HEK293 (cell line): ENCODE data around the gene TBC1D24.
A peak's percentile ranks its signal among the peaks of the same experiment; 100 is the strongest.

ENCODE experiments used
- CTCF ChIA-PET: fragments of 350-600 bp; formaldehyde crosslinking; extraction: SDS; loops from one replicate; lab custom pipeline; 2021; ENCODE audit warnings: antibody characterized with exemption; lab: Yijun Ruan, JAX
- POLR2A ChIA-PET: fragments of 300-600 bp; formaldehyde crosslinking; extraction: SDS; loops from one replicate; lab custom pipeline; 2020; ENCODE audit warnings: antibody characterized with exemption, inconsistent platforms; lab: Yijun Ruan, JAX
- H3K27ac ChIP-seq: fragments of 200-500 bp; sonication (Bioruptor generic); 2 replicates; pipeline ENCODE4 v1.5.1; 2014; ENCODE audit warnings: low read depth, low read length, control low read depth, inconsistent platforms; ENCODE audit errors: extremely low read depth
- H3K36me3 ChIP-seq, 2 experiments: fragments of 200-500 bp in 1 of 2; sonication (Bioruptor generic) in 1 of 2; 1 replicate in 1 of 2; 2 replicates in 1 of 2; pipeline ENCODE4 v1.5.1; 2014 to 2017; ENCODE audit warnings: inconsistent platforms in 2 of 2, low read length in 2 of 2; ENCODE audit not compliant: control insufficient read depth in 2 of 2, insufficient read depth in 1 of 2
- H3K4me1 ChIP-seq: fragments of 200-500 bp; sonication (Bioruptor generic); 2 replicates; pipeline ENCODE4 v1.5.1; 2014; ENCODE audit warnings: mild to moderate bottlenecking, low read length, inconsistent platforms; ENCODE audit not compliant: control insufficient read depth, insufficient read depth
- H3K4me3 ChIP-seq: 2 replicates; pipeline ENCODE4 v1.5.1; 2011; ENCODE audit warnings: low read depth, mild to moderate bottlenecking, control low read depth, low read length, moderate library complexity
- H3K9me3 ChIP-seq: fragments of 200-500 bp; sonication (Bioruptor generic); 2 replicates; pipeline ENCODE4 v1.5.1; 2014; ENCODE audit warnings: low read depth, low read length, inconsistent platforms; ENCODE audit not compliant: control insufficient read depth, insufficient read depth
- BCL11A ChIP-seq: fragments of 450-650 bp; formaldehyde crosslinking; IDR thresholded peaks from 2 replicates; pipeline ENCODE4 v1.5.1; 2016; ENCODE audit warnings: low read depth, missing biosample characterization, missing genetic modification characterization
- BCL11B ChIP-seq: fragments of 450-650 bp; formaldehyde crosslinking; IDR thresholded peaks from 2 replicates; pipeline ENCODE4 v1.5.1; 2016; ENCODE audit warnings: low read depth, missing biosample characterization, missing genetic modification characterization
- EGR2 ChIP-seq: fragments of 450-650 bp; formaldehyde crosslinking; IDR thresholded peaks from 2 replicates; pipeline ENCODE4 v1.5.1; 2016; ENCODE audit warnings: low read depth, missing biosample characterization, missing genetic modification characterization
- GFI1B ChIP-seq: fragments of 450-650 bp; formaldehyde crosslinking; IDR thresholded peaks from 2 replicates; pipeline ENCODE4 v1.5.1; 2016; ENCODE audit warnings: missing biosample characterization, missing genetic modification characterization
- GLIS2 ChIP-seq: fragments of 450-650 bp; formaldehyde crosslinking; IDR thresholded peaks from 2 replicates; pipeline ENCODE4 v1.5.1; 2016; ENCODE audit warnings: missing biosample characterization, missing genetic modification characterization
- KLF1 ChIP-seq: fragments of 450-650 bp; formaldehyde crosslinking; IDR thresholded peaks from 2 replicates; pipeline ENCODE4 v1.5.1; 2016; ENCODE audit warnings: missing biosample characterization, missing genetic modification characterization
- KLF10 ChIP-seq: fragments of 450-650 bp; IDR thresholded peaks from 2 replicates; pipeline ENCODE4 v1.5.1; 2018; ENCODE audit warnings: missing biosample characterization, mild to moderate bottlenecking, missing genetic modification characterization
- PRDM10 ChIP-seq: fragments of 450-650 bp; formaldehyde crosslinking; IDR thresholded peaks from 2 replicates; pipeline ENCODE4 v1.5.1; 2016; ENCODE audit warnings: missing biosample characterization, missing genetic modification characterization
- SP3 ChIP-seq: fragments of 450-650 bp; formaldehyde crosslinking; IDR thresholded peaks from 2 replicates; pipeline ENCODE4 v1.5.1; 2016; ENCODE audit warnings: missing biosample characterization, missing genetic modification characterization
- ZBTB20 ChIP-seq: fragments of 450-650 bp; formaldehyde crosslinking; IDR thresholded peaks from 2 replicates; pipeline ENCODE4 v1.5.1; 2016; ENCODE audit warnings: missing biosample characterization, missing genetic modification characterization
- ZBTB26 ChIP-seq: fragments of 450-650 bp; formaldehyde crosslinking; optimal IDR thresholded peaks from 2 replicates; pipeline ENCODE3; 2016; ENCODE audit warnings: missing biosample characterization, mild to moderate bottlenecking, missing genetic modification characterization
- ZBTB8A ChIP-seq: fragments of 450-650 bp; formaldehyde crosslinking; IDR thresholded peaks from 2 replicates; pipeline ENCODE4 v1.5.1; 2016; ENCODE audit warnings: missing biosample characterization, missing genetic modification characterization
- ZFHX2 ChIP-seq: fragments of 450-650 bp; formaldehyde crosslinking; conservative IDR thresholded peaks from 2 replicates; pipeline ENCODE4 v1.5.1; 2016; ENCODE audit warnings: missing biosample characterization, missing genetic modification characterization
- ZNF133 ChIP-seq: fragments of 450-650 bp; formaldehyde crosslinking; IDR thresholded peaks from 2 replicates; pipeline ENCODE4 v1.5.1; 2016; ENCODE audit warnings: missing biosample characterization, missing genetic modification characterization
- ZNF140 ChIP-seq: fragments of 450-650 bp; formaldehyde crosslinking; IDR thresholded peaks from 2 replicates; pipeline ENCODE4 v1.5.1; 2016; ENCODE audit warnings: missing biosample characterization, missing genetic modification characterization
- ZNF16 ChIP-seq: fragments of 450-650 bp; formaldehyde crosslinking; IDR thresholded peaks from 2 replicates; pipeline ENCODE4 v1.5.1; 2016; ENCODE audit warnings: low read depth, missing biosample characterization, missing genetic modification characterization
- ZNF202 ChIP-seq: fragments of 450-650 bp; formaldehyde crosslinking; IDR thresholded peaks from 2 replicates; pipeline ENCODE4 v1.5.1; 2016; ENCODE audit warnings: missing biosample characterization, missing genetic modification characterization, borderline replicate concordance
- ZNF335 ChIP-seq: fragments of 450-650 bp; formaldehyde crosslinking; conservative IDR thresholded peaks from 2 replicates; pipeline ENCODE4 v1.5.1; 2016; ENCODE audit warnings: missing biosample characterization, missing genetic modification characterization
- ZNF48 ChIP-seq: fragments of 450-650 bp; formaldehyde crosslinking; IDR thresholded peaks from 2 replicates; pipeline ENCODE4 v1.5.1; 2016; ENCODE audit warnings: missing biosample characterization, missing genetic modification characterization
- ZNF544 ChIP-seq: fragments of 450-650 bp; formaldehyde crosslinking; IDR thresholded peaks from 2 replicates; pipeline ENCODE4 v1.5.0; 2017; ENCODE audit warnings: missing biosample characterization, missing genetic modification characterization
- ZNF555 ChIP-seq: fragments of 450-650 bp; formaldehyde crosslinking; conservative IDR thresholded peaks from 2 replicates; pipeline ENCODE4 v1.5.1; 2017; ENCODE audit warnings: missing biosample characterization, mild to moderate bottlenecking, missing genetic modification characterization, inconsistent platforms
- ZNF704 ChIP-seq: fragments of 450-650 bp; formaldehyde crosslinking; IDR thresholded peaks from 2 replicates; pipeline ENCODE4 v1.5.1; 2016; ENCODE audit warnings: missing biosample characterization, missing genetic modification characterization

TBC1D24 gene

GRCh38 chr16:2471016-2471652, 3.8 kb upstream of the TBC1D24 start, which contains the start of gene NTN3 (continued):
- TF ChIP-seq PRDM10 (tag by site-specific recombination) = peak; percentile 1; the same call in 1 of the 2 replicates
- TF ChIP-seq ZNF704 = no peak
- TF ChIP-seq KLF10 (tag by site-specific recombination) = 0 out of 2 replicates have a peak, but pooled peaks have one; percentile 45
- TF ChIP-seq ZNF202 (tag by site-specific recombination) = no peak
- no peak for TF ChIP-seq ZNF544

- TF ChIP-seq SP3 (tag by site-specific recombination) (no peak), GFI1B (tag by site-specific recombination) (no peak), ZBTB26 (peak; percentile 8), ZBTB8A (tag by site-specific recombination) (peak; percentile 49; the same call in 1 of the 2 replicates), ZNF140 (tag by site-specific recombination) (no peak), GLIS2 (tag by site-specific recombination) (0 out of 2 replicates have a peak, but pooled peaks have one; percentile 36), ZNF335 (tag by site-specific recombination) (no peak), BCL11A (peak; percentile 9; the same call in 1 of the 2 replicates), ZBTB20 (peak; percentile 2; the same call in 1 of the 2 replicates), BCL11B (tag by site-specific recombination) (peak; percentile 87; the same call in 1 of the 2 replicates), EGR2 (tag by site-specific recombination) (peak; percentile 46; the same call in 1 of the 2 replicates), ZNF16 (tag by site-specific recombination) (no peak), ZNF48 (tag by site-specific recombination) (no peak), KLF1 (tag by site-specific recombination) (0 out of 2 replicates have a peak, but pooled peaks have one; percentile 4), ZNF133 (tag by site-specific recombination) (no peak), ZNF555 (tag by site-specific recombination) (no peak), ZFHX2 (peak; percentile 55)
- Histone ChIP-seq H3K4me3 (peak overlapping the region; percentile 23), H3K36me3 (no peaks in the 10 kb centered on the region), H3K4me1 (peaks cover 29% of the 10 kb centered on the region), H3K9me3 (no peaks in the 10 kb centered on the region), H3K27ac (peak overlapping the region; percentile 49; the same call in 1 of the 2 replicates)
- ChIA-PET CTCF (no interaction called here), POLR2A (interaction anchor here (1.1 to 1.7 kb wide), 2 partner anchors 22 to 30 kb away, joined by 4 to 5 read pairs; no protein-coding TSS in a partner anchor)
Observed at GRCh38 chr16:2471653-2472487, 3.1 kb upstream of the TBC1D24 start.
